HepG2 (cell line): ENCODE measurements around the gene MGMT. TPM values are rescaled to one million over a fixed set of nuclear protein-coding genes. Genes with fewer than 3 reads are reported as not detected.

ENCODE experiments used
- KDM4B ChIP-seq: sonication (generic); formaldehyde crosslinking; IDR thresholded peaks from 2 replicates; pipeline ENCODE4 v1.4.0; 2020; ENCODE audit warnings: missing genetic modification reagents
- MAFG ChIP-seq: sonication (generic); formaldehyde crosslinking; IDR thresholded peaks from 2 replicates; pipeline ENCODE4 v1.5.1; 2020; ENCODE audit warnings: mild to moderate bottlenecking, missing genetic modification reagents
- MBNL3 ChIP-seq: fragments of 250-450 bp; sonication (Bioruptor Pico); conservative IDR thresholded peaks from 2 replicates; pipeline ENCODE4 v1.8.0; 2022; ENCODE audit warnings: mild to moderate bottlenecking, inconsistent platforms
- MYNN ChIP-seq: sonication (generic); formaldehyde crosslinking; IDR thresholded peaks from 2 replicates; pipeline ENCODE4 v1.4.0; 2020; ENCODE audit warnings: mild to moderate bottlenecking, low read depth, missing genetic modification reagents
- PAF1 ChIP-seq: IDR thresholded peaks from 2 replicates; pipeline ENCODE4 v1.6.1; 2016; ENCODE audit warnings: missing genetic modification reagents, missing compliant biosample characterization
- PRDM15 ChIP-seq: sonication (generic); formaldehyde crosslinking; IDR thresholded peaks from 2 replicates; pipeline ENCODE4 v1.4.0; 2020; ENCODE audit warnings: missing genetic modification reagents
- STAT6 ChIP-seq: sonication (generic); formaldehyde crosslinking; IDR thresholded peaks from 2 replicates; pipeline ENCODE4 v1.4.0; 2020; ENCODE audit warnings: missing genetic modification reagents, mild to moderate bottlenecking, borderline replicate concordance
- ZEB1 ChIP-seq: IDR thresholded peaks from 2 replicates; pipeline ENCODE4 v1.6.1; 2012; ENCODE audit warnings: mild to moderate bottlenecking, low read depth, inconsistent platforms; ENCODE audit not compliant: insufficient replicate concordance
- ZNF317 ChIP-seq: sonication (generic); formaldehyde crosslinking; IDR thresholded peaks from 2 replicates; pipeline ENCODE4 v1.5.0; 2020; ENCODE audit warnings: mild to moderate bottlenecking, missing genetic modification reagents
- ZNF567 ChIP-seq: sonication (generic); formaldehyde crosslinking; IDR thresholded peaks from 2 replicates; pipeline ENCODE4 v1.8.1; 2023; ENCODE audit warnings: mild to moderate bottlenecking, missing genetic modification reagents, borderline replicate concordance
- ZNF670 ChIP-seq: sonication (generic); formaldehyde crosslinking; IDR thresholded peaks from 2 replicates; pipeline ENCODE4 v1.8.0; 2022; ENCODE audit warnings: mild to moderate bottlenecking, missing genetic modification reagents, borderline replicate concordance
- polyA plus RNA-seq, 8 experiments: library from polyadenylated mRNA; depleted of rRNA in 3 of 8; stranded (reverse) in 7 of 8; unstranded in 1 of 8; fragments of >200 nt; fragmentation: Illumina TruSeq in 4 of 8; extraction: Trizol in 4 of 8; gene quantifications; 2 replicates each; pipeline versions ENCODE4 v1.2.1 to v1.2.3, GENCODE V29; 2011 to 2016; ENCODE audit warnings: low read depth in 4 of 8, missing spikeins in 1 of 8, mixed read lengths in 1 of 8; ENCODE audit not compliant: insufficient read depth in 1 of 8
- total RNA-seq, 5 experiments: library from RNA; depleted of rRNA; stranded (reverse); fragments of >200 nt; fragmentation: Illumina TruSeq; extraction: Trizol; gene quantifications; 2 replicates each; pipeline ENCODE4 v1.2.3, GENCODE V29; 2016; ENCODE audit warnings: low read depth in 1 of 5
- TF ChIP-seq, protein P1 (sequence below): sonication (generic); formaldehyde crosslinking; IDR thresholded peaks from 2 replicates; pipeline ENCODE4 v1.4.0; 2020; ENCODE audit warnings: mild to moderate bottlenecking, missing genetic modification reagents

The MGMT gene
- total and polyA plus RNA-seq, 2 of the 13 experiments (the other 11 are each of a cell fraction or from before 2014, with no cell fraction given), result 12.0 to 19.5 TPM

- TF ChIP-seq, protein P1, sequence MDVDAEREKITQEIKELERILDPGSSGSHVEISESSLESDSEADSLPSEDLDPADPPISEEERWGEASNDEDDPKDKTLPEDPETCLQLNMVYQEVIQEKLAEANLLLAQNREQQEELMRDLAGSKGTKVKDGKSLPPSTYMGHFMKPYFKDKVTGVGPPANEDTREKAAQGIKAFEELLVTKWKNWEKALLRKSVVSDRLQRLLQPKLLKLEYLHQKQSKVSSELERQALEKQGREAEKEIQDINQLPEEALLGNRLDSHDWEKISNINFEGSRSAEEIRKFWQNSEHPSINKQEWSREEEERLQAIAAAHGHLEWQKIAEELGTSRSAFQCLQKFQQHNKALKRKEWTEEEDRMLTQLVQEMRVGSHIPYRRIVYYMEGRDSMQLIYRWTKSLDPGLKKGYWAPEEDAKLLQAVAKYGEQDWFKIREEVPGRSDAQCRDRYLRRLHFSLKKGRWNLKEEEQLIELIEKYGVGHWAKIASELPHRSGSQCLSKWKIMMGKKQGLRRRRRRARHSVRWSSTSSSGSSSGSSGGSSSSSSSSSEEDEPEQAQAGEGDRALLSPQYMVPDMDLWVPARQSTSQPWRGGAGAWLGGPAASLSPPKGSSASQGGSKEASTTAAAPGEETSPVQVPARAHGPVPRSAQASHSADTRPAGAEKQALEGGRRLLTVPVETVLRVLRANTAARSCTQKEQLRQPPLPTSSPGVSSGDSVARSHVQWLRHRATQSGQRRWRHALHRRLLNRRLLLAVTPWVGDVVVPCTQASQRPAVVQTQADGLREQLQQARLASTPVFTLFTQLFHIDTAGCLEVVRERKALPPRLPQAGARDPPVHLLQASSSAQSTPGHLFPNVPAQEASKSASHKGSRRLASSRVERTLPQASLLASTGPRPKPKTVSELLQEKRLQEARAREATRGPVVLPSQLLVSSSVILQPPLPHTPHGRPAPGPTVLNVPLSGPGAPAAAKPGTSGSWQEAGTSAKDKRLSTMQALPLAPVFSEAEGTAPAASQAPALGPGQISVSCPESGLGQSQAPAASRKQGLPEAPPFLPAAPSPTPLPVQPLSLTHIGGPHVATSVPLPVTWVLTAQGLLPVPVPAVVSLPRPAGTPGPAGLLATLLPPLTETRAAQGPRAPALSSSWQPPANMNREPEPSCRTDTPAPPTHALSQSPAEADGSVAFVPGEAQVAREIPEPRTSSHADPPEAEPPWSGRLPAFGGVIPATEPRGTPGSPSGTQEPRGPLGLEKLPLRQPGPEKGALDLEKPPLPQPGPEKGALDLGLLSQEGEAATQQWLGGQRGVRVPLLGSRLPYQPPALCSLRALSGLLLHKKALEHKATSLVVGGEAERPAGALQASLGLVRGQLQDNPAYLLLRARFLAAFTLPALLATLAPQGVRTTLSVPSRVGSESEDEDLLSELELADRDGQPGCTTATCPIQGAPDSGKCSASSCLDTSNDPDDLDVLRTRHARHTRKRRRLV, result no peak
- TF ChIP-seq MAFG, result no peak
- TF ChIP-seq PRDM15 (CRISPR knock-in tag), result no peak
- TF ChIP-seq MYNN (CRISPR knock-in tag), result no peak
- no peak for TF ChIP-seq PAF1
- no peak for TF ChIP-seq STAT6 (CRISPR knock-in tag)
- TF ChIP-seq KDM4B, result no peak
- no peak for TF ChIP-seq ZNF567 (CRISPR knock-in tag)
- no peak for TF ChIP-seq ZNF317
- no peak for TF ChIP-seq ZNF670 (CRISPR knock-in tag)
- no peak for TF ChIP-seq MBNL3
- TF ChIP-seq ZEB1, result no peak
These were observed 28.7 kb downstream of the MGMT start (continued) for GRCh38 chr10:129495698-129496097.
